DMS 273 treated with DMSO at 0.1 percent for 48 hours (cell line): Measurements from ENCODE around the gene RRP1.
"Not testable (repeated sequence)": the region's sequence is repeated elsewhere in the genome, so short reads cannot be mapped to it uniquely, and the experiment has no call there.

Experiments used
- DNase-seq: peaks from one replicate; lab custom pipeline; 2025; lab: John Stamatoyannopoulos, UW

RRP1 gene

GRCh38 chr21:43840259-43840658 lies 50.9 kb downstream of the RRP1 start:
- no peak for DNase-seq

- no peak for DNase-seq
These were observed 53.4 kb downstream of the RRP1 start for GRCh38 chr21:43842742-43843141.

GRCh38 chr21:43844906-43845305 lies 55.5 kb downstream of the RRP1 start:
- not testable (repeated sequence) for DNase-seq

GRCh38 chr21:43845386-43845785 lies 56.0 kb downstream of the RRP1 start:
- DNase-seq = no peak

GRCh38 chr21:43846430-43846829 lies 57.1 kb downstream of the RRP1 start:
- no peak for DNase-seq

- no peak for DNase-seq
These were observed 57.9 kb downstream of the RRP1 start for GRCh38 chr21:43847301-43847700.

GRCh38 chr21:43848771-43849170 lies 59.4 kb downstream of the RRP1 start:
- DNase-seq = no peak

GRCh38 chr21:43849532-43850299 lies 60.3 kb downstream of the RRP1 start:
- DNase-seq = no peak

- DNase-seq = no peak
These were observed 61.4 kb downstream of the RRP1 start for GRCh38 chr21:43850728-43851295.

- peak; percentile 28 for DNase-seq
These were observed 62.2 kb downstream of the RRP1 start for GRCh38 chr21:43851593-43851992.

- DNase-seq = no peak
These were observed 64.7 kb downstream of the RRP1 start for GRCh38 chr21:43853851-43854772.
